WTC11 (cell line): ENCODE measurements around the gene KIF3A.

Experiments
- AFF4 ChIP-seq: sonication (generic); formaldehyde crosslinking; IDR thresholded peaks from 2 replicates; pipeline ENCODE4 v1.8.1; 2023; ENCODE audit warnings: mild to moderate bottlenecking, missing genetic modification reagents, borderline replicate concordance
- ATF2 ChIP-seq: sonication (generic); formaldehyde crosslinking; IDR thresholded peaks from 2 replicates; pipeline ENCODE4 v1.8.1; 2022; ENCODE audit warnings: low read depth, missing genetic modification reagents, borderline replicate concordance
- CTCF ChIP-seq: fragments of 200-600 bp; IDR thresholded peaks from 2 replicates; pipeline ENCODE4 v1.8.0; 2022; ENCODE audit warnings: antibody characterized with exemption
- E2F5 ChIP-seq: sonication (generic); formaldehyde crosslinking; IDR thresholded peaks from 2 replicates; pipeline ENCODE4 v1.8.1; 2022; ENCODE audit warnings: mild to moderate bottlenecking, moderate library complexity, missing genetic modification reagents
- ETV6 ChIP-seq: sonication (generic); formaldehyde crosslinking; IDR thresholded peaks from 2 replicates; pipeline ENCODE4 v1.8.1; 2022; ENCODE audit warnings: mild to moderate bottlenecking, missing genetic modification reagents
- FOXJ3 ChIP-seq: sonication (generic); formaldehyde crosslinking; IDR thresholded peaks from 2 replicates; pipeline ENCODE4 v1.9.0; 2021; ENCODE audit warnings: missing genetic modification reagents, mild to moderate bottlenecking, borderline replicate concordance
- JAZF1 ChIP-seq: fragments of 250-450 bp; sonication (Bioruptor Pico); IDR thresholded peaks from 2 replicates; pipeline ENCODE4 v1.9.0; 2021; ENCODE audit warnings: moderate library complexity, mild to moderate bottlenecking, inconsistent platforms
- OVOL2 ChIP-seq: fragments of 250-450 bp; sonication (Bioruptor Pico); IDR thresholded peaks from 2 replicates; pipeline ENCODE4 v1.9.0; 2021; ENCODE audit warnings: mild to moderate bottlenecking, borderline replicate concordance
- TP53 ChIP-seq: sonication (generic); formaldehyde crosslinking; IDR thresholded peaks from 2 replicates; pipeline ENCODE4 v1.8.1; 2023; ENCODE audit warnings: mild to moderate bottlenecking, missing genetic modification reagents
- ZBTB21 ChIP-seq: sonication (generic); formaldehyde crosslinking; IDR thresholded peaks from 2 replicates; pipeline ENCODE4 v1.8.1; 2023; ENCODE audit warnings: mild to moderate bottlenecking, missing genetic modification reagents, borderline replicate concordance
- ZNF317 ChIP-seq: sonication (generic); formaldehyde crosslinking; IDR thresholded peaks from 2 replicates; pipeline ENCODE4 v1.8.1; 2023; ENCODE audit warnings: low read depth, mild to moderate bottlenecking, moderate library complexity, missing genetic modification reagents, borderline replicate concordance
- TF ChIP-seq, protein P1 (sequence below): sonication (generic); formaldehyde crosslinking; IDR thresholded peaks from 2 replicates; pipeline ENCODE4 v1.8.0; 2023; ENCODE audit warnings: missing genetic modification reagents, mild to moderate bottlenecking, borderline replicate concordance
- TF ChIP-seq, protein P2 (sequence below): sonication (generic); formaldehyde crosslinking; IDR thresholded peaks from 2 replicates; pipeline ENCODE4 v1.8.1; 2023; ENCODE audit warnings: mild to moderate bottlenecking, missing genetic modification reagents

DNA sequence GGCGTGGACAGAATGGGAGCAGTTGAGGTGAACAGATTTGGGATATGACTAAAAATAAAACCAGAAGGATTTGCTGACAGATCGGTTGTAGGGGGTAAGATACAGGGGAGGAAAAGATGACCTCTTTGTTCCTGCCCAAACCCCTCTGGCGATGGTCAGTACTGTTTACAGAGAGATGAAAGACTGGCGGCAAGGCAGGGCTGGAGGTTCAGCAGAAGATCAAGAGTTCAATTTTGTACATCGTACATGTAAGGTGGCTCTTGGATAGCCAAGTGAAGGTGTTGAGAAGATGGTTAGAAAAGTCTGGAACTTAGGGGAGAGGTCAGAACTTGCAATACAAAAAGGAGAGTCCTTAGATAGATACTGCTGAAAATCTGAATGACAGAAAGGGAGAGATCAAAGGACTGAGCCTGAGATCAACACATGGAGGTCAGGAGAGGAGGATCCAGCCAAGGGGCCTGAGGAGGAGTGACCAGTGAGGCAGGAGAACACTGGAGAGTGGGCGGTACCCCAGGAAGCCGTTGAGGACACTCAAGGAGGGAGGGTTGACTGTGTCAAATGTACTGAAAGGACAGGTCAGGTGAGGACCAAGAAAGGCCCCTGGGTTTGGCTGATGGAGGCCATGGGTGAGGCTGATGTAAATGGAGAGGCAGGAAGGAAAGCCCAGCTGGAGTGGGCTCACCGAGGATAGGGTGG, 56.4 kb downstream of the KIF3A start:
- TF ChIP-seq FOXJ3 (CRISPR knock-in tag) (no peak), ZBTB21 (no peak), JAZF1 (no peak), CTCF (no peak), ATF2 (CRISPR knock-in tag) (no peak), AFF4 (CRISPR knock-in tag) (no peak), OVOL2 (CRISPR knock-in tag) (no peak), ETV6 (CRISPR knock-in tag) (no peak), ZNF317 (CRISPR knock-in tag) (no peak), E2F5 (CRISPR knock-in tag) (no peak), TP53 (CRISPR knock-in tag) (no peak)
- TF ChIP-seq, protein P1, sequence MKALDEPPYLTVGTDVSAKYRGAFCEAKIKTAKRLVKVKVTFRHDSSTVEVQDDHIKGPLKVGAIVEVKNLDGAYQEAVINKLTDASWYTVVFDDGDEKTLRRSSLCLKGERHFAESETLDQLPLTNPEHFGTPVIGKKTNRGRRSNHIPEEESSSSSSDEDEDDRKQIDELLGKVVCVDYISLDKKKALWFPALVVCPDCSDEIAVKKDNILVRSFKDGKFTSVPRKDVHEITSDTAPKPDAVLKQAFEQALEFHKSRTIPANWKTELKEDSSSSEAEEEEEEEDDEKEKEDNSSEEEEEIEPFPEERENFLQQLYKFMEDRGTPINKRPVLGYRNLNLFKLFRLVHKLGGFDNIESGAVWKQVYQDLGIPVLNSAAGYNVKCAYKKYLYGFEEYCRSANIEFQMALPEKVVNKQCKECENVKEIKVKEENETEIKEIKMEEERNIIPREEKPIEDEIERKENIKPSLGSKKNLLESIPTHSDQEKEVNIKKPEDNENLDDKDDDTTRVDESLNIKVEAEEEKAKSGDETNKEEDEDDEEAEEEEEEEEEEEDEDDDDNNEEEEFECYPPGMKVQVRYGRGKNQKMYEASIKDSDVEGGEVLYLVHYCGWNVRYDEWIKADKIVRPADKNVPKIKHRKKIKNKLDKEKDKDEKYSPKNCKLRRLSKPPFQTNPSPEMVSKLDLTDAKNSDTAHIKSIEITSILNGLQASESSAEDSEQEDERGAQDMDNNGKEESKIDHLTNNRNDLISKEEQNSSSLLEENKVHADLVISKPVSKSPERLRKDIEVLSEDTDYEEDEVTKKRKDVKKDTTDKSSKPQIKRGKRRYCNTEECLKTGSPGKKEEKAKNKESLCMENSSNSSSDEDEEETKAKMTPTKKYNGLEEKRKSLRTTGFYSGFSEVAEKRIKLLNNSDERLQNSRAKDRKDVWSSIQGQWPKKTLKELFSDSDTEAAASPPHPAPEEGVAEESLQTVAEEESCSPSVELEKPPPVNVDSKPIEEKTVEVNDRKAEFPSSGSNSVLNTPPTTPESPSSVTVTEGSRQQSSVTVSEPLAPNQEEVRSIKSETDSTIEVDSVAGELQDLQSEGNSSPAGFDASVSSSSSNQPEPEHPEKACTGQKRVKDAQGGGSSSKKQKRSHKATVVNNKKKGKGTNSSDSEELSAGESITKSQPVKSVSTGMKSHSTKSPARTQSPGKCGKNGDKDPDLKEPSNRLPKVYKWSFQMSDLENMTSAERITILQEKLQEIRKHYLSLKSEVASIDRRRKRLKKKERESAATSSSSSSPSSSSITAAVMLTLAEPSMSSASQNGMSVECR (CRISPR knock-in tag), result no peak
- TF ChIP-seq, protein P2, sequence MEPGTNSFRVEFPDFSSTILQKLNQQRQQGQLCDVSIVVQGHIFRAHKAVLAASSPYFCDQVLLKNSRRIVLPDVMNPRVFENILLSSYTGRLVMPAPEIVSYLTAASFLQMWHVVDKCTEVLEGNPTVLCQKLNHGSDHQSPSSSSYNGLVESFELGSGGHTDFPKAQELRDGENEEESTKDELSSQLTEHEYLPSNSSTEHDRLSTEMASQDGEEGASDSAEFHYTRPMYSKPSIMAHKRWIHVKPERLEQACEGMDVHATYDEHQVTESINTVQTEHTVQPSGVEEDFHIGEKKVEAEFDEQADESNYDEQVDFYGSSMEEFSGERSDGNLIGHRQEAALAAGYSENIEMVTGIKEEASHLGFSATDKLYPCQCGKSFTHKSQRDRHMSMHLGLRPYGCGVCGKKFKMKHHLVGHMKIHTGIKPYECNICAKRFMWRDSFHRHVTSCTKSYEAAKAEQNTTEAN, result no peak
